Measurements from ENCODE around the gene SLN. TPM values are rescaled to one million over a fixed set of nuclear protein-coding genes. Genes with fewer than 3 reads are reported as not detected.

Gene SLN
- total and polyA plus RNA-seq, 10 of the 15 experiments (the other 5 are each of a cell fraction or from before 2014, with no cell fraction given), result 0.39 TPM; not detected in 9

- Histone ChIP-seq H3K9ac (ENCODE audit: control insufficient read depth, insufficient read depth, low read length) (no peak overlapping the region), H3K27ac (ENCODE audit: control insufficient read depth, insufficient read depth) (no peak overlapping the region), H3K4me1 (ENCODE audit: control insufficient read depth, insufficient read depth, low read length) (no peaks in the 10 kb centered on the region), H3K27me3 (replicated peaks in 1 of 2; ENCODE audit: control insufficient read depth in 2 of 2, insufficient read depth in 2 of 2, low read length in 1 of 2) (peaks cover 0 to 2% of the 10 kb centered on the region in 2 experiments; a peak in 1 of 4 replicates), H4K20me1 (ENCODE audit: control insufficient read depth, insufficient read depth) (no peaks in the 10 kb centered on the region; the same call in 1 of the 2 replicates), H3K4me3 (no peak overlapping the region), H3K36me3 (ENCODE audit: control insufficient read depth in 2 of 2, insufficient read depth in 2 of 2, low read length in 1 of 2) (no peaks in the 10 kb centered on the region), H3K4me2 (ENCODE audit: control insufficient read depth, insufficient read depth) (no peak overlapping the region), H2AFZ (ENCODE audit: control insufficient read depth, low read depth, low read length) (no peak overlapping the region), H3K79me2 (ENCODE audit: control insufficient read depth, insufficient read depth, low read length) (no peaks in the 10 kb centered on the region), H3K9me3 (replicated peaks; ENCODE audit: control insufficient read depth, insufficient read depth, low read length) (no peaks in the 10 kb centered on the region)
- ChIA-PET RAD21 (ENCODE audit: unreplicated experiment) (no interaction called here), CTCF (interaction anchor here (0.8 to 1.1 kb wide), 2 partner anchors 31 to 34 kb away, joined by 3 read pairs; no protein-coding TSS in a partner anchor), POLR2A (no interaction called here), SMC1A (ENCODE audit: uncharacterized antibody, unreplicated experiment) (no interaction called here)
- intact Hi-C loops (cut with micrococcal nuclease; ENCODE audit: unreplicated experiment) (no loop called here), in situ Hi-C loops (cut with MboI) (no loop called here)
- BruUV-seq (replicated peaks), result no TSS peak
- FAIRE-seq, result no peak
- ATAC-seq, result no peak
- TF ChIP-seq WRNIP1 (IDR thresholded peaks at IDR 0.05; ENCODE audit: borderline replicate concordance, low read depth, low read length) (no peak), HDAC2 (IDR thresholded peaks at IDR 0.05) (no peak), TARDBP (IDR thresholded peaks at IDR 0.05; ENCODE audit: borderline replicate concordance) (no peak)
- no peak for DNase-seq (ENCODE audit: low read depth, low spot score)
- 76% methylated on average over 1 of the region's 1 CpG for WGBS (ENCODE audit: insufficient coverage, insufficient replicate concordance, low lambda C conversion rate, missing lambda C conversion rate)
Observed at GRCh38 chr11:107710301-107710700, 1.6 kb downstream of the SLN start.

DNA sequence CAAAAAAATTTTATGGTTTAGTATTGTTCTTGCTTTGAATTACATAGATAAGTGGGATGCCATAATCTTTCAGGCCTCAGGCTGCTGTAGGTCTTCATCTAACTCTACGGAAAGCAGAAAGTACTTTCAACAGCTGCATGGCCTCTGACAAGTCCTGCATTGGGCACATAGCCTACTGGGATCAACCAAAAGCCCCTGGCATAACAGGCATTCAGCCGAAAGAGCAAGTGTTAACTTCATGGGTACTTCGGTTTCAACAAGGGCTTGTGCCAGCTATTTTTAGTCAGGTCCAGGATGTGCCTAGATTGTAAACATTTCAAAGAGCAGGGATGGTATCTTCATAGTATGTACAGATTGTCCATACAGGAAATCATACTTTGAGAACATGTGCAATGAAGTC is 3.1 kb downstream of the SLN start:
- Histone ChIP-seq H3K9ac (ENCODE audit: control insufficient read depth, insufficient read depth, low read length) (no peak overlapping the region), H2AFZ (ENCODE audit: control insufficient read depth, low read depth, low read length) (no peak overlapping the region), H3K4me2 (ENCODE audit: control insufficient read depth, insufficient read depth) (no peak overlapping the region), H3K27me3 (replicated peaks in 1 of 2; ENCODE audit: control insufficient read depth in 2 of 2, insufficient read depth in 2 of 2, low read length in 1 of 2) (peaks cover 2 to 8% of the 10 kb centered on the region in 2 experiments; a peak in 2 of 4 replicates), H4K20me1 (ENCODE audit: control insufficient read depth, insufficient read depth) (no peaks in the 10 kb centered on the region; the same call in 1 of the 2 replicates), H3K36me3 (ENCODE audit: control insufficient read depth in 2 of 2, insufficient read depth in 2 of 2, low read length in 1 of 2) (no peaks in the 10 kb centered on the region), H3K4me1 (ENCODE audit: control insufficient read depth, insufficient read depth, low read length) (no peaks in the 10 kb centered on the region), H3K9me3 (replicated peaks; ENCODE audit: control insufficient read depth, insufficient read depth, low read length) (no peaks in the 10 kb centered on the region), H3K4me3 (no peak overlapping the region), H3K79me2 (ENCODE audit: control insufficient read depth, insufficient read depth, low read length) (no peaks in the 10 kb centered on the region), H3K27ac (ENCODE audit: control insufficient read depth, insufficient read depth) (no peak overlapping the region)
- in situ Hi-C loops (cut with MboI) (no loop called here), intact Hi-C loops (cut with micrococcal nuclease; ENCODE audit: unreplicated experiment) (no loop called here)
- SMC1A ChIA-PET (ENCODE audit: uncharacterized antibody, unreplicated experiment), result no interaction called here
- TF ChIP-seq SMARCA5 (IDR thresholded peaks at IDR 0.05) (no peak), CUX1 (IDR thresholded peaks at IDR 0.05; ENCODE audit: insufficient replicate concordance, low read depth, low read length) (no peak)
- DNase-seq (ENCODE audit: low read depth, low spot score) (no peak), ATAC-seq (no peak), FAIRE-seq (no peak)
- RAD21 ChIA-PET (ENCODE audit: unreplicated experiment), result no interaction called here
- POLR2A ChIA-PET, result no interaction called here
- no TSS peak for BruUV-seq (replicated peaks)
- CTCF ChIA-PET, result interaction anchor here (1.1 kb wide), 1 partner anchor 20 kb away, joined by 3 read pairs; no protein-coding TSS in a partner anchor
- 79% methylated on average over 3 of the region's 3 CpGs for WGBS (ENCODE audit: insufficient coverage, insufficient replicate concordance, low lambda C conversion rate, missing lambda C conversion rate)

Measured in GM12878 (cell line).